Colonic mucosa (tissue), 4 donors: Measurements from ENCODE around the gene S1PR5. TPM values are rescaled to one million over a fixed set of nuclear protein-coding genes. Genes with fewer than 3 reads are reported as not detected.

ENCODE experiments used
- DNase-seq: peaks from one replicate; pipeline ENCODE4 v3.0.0-alpha.2; 2020
- H3K27ac ChIP-seq: fragments of 200-600 bp; one replicate; pipeline ENCODE4 v1.8.0; 2021
- H3K27me3 ChIP-seq: fragments of 200-600 bp; one replicate; pipeline ENCODE4 v1.8.0; 2021
- H3K36me3 ChIP-seq: fragments of 200-600 bp; one replicate; pipeline ENCODE4 v1.8.0; 2021
- H3K4me1 ChIP-seq: fragments of 200-600 bp; one replicate; pipeline ENCODE4 v1.8.0; 2021; ENCODE audit warnings: mild to moderate bottlenecking
- H3K4me3 ChIP-seq: fragments of 200-600 bp; one replicate; pipeline ENCODE4 v1.8.0; 2021
- H3K9ac ChIP-seq, 2 donors: one replicate each; pipeline ENCODE4 v1.7.0; 2013; ENCODE audit warnings: control low read depth in 2 of 2, low read depth in 2 of 2, low read length in 2 of 2
- H3K9me3 ChIP-seq: fragments of 200-600 bp; one replicate; pipeline ENCODE4 v1.8.0; 2021
- intact Hi-C: fragments of 100-400 bp; cut with DNase I; formaldehyde crosslinking; loops from one replicate; pipeline ENCODE4 v1.14.1; 2022
- total RNA-seq, 2 donors: library from RNA; stranded (reverse); fragmentation: NEBNext Ultra II Directional in 1 of 2; extraction: Animal tissue kit (Norgen Biotek cat#: 25700) in 1 of 2; gene quantifications; one replicate each; pipeline ENCODE4 v1.2.1, GENCODE V29; 2021
- TF ChIP-seq, protein P1 (sequence below): fragments of 200-600 bp; IDR thresholded peaks from one replicate; pipeline ENCODE4 v1.8.0; 2022; ENCODE audit warnings: antibody characterized with exemption, mild to moderate bottlenecking
- donor health status: healthy.
- donor health status: DM: no; HTN: no; CAD: no.
- donor health status: DM: no; HTN: no; CAD: no.

The S1PR5 gene
- total RNA-seq, 2 donors from 2014 or later = not detected

DNA sequence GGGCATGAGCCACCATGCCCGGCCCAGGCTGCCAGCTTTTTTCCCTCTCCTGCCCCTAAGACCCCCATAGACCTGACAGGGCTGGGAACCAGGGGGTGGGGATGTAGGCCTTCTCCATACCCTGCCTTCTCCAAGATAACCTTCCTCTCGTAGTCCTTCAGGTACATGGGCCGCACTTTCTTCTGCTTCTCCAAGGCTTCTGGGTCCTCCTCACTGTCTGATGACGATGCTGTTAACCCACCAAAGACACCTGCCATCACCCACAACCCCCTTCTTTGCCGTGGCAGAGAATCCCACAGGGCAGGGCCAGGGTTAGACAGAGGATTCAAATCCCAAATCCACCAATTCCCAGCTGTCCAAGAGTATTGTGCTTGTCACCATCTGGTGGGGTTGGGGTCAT is 45.4 kb upstream of the S1PR5 start:
- Histone ChIP-seq H3K27me3 (no peaks in the 10 kb centered on the region), H3K9me3 (no peaks in the 10 kb centered on the region), H3K27ac (no peak overlapping the region), H3K9ac (no peak overlapping the region), H3K36me3 (peaks cover 5% of the 10 kb centered on the region), H3K4me1 (peaks cover 7% of the 10 kb centered on the region), H3K4me3 (no peak overlapping the region)
- TF ChIP-seq, protein P1, sequence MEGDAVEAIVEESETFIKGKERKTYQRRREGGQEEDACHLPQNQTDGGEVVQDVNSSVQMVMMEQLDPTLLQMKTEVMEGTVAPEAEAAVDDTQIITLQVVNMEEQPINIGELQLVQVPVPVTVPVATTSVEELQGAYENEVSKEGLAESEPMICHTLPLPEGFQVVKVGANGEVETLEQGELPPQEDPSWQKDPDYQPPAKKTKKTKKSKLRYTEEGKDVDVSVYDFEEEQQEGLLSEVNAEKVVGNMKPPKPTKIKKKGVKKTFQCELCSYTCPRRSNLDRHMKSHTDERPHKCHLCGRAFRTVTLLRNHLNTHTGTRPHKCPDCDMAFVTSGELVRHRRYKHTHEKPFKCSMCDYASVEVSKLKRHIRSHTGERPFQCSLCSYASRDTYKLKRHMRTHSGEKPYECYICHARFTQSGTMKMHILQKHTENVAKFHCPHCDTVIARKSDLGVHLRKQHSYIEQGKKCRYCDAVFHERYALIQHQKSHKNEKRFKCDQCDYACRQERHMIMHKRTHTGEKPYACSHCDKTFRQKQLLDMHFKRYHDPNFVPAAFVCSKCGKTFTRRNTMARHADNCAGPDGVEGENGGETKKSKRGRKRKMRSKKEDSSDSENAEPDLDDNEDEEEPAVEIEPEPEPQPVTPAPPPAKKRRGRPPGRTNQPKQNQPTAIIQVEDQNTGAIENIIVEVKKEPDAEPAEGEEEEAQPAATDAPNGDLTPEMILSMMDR = no peak
- DNase-seq = no peak
- intact Hi-C loops = no loop called here

DNA sequence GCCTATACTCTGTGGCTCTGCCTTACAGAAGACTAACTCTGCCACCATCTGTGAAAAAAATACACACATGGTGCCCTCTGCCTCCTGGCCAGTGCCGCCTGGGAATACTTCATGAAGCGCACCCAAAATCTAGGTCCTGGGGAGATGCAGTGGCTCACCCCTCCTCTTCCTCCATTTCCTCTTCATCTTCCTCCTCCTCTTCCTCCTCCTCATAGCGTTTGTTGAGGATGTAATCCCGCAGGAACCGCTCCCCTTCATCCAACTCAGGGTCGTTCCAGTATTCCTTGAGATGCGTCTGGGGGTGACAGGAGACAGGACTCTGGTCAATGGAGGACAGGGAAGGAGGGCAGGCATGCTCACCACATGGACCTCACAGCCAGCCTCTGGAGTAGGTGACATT is 42.9 kb upstream of the S1PR5 start:
- peaks cover 5% of the 10 kb centered on the region for H3K36me3 ChIP-seq
- no peak overlapping the region for H3K9ac ChIP-seq
- TF ChIP-seq, protein P1 = no peak
- intact Hi-C loops = no loop called here
- DNase-seq = no peak
- no peak overlapping the region for H3K4me3 ChIP-seq
- H3K9me3 ChIP-seq = no peaks in the 10 kb centered on the region
- H3K4me1 ChIP-seq = no peaks in the 10 kb centered on the region
- H3K27ac ChIP-seq = no peak overlapping the region
- H3K27me3 ChIP-seq = no peaks in the 10 kb centered on the region

DNA sequence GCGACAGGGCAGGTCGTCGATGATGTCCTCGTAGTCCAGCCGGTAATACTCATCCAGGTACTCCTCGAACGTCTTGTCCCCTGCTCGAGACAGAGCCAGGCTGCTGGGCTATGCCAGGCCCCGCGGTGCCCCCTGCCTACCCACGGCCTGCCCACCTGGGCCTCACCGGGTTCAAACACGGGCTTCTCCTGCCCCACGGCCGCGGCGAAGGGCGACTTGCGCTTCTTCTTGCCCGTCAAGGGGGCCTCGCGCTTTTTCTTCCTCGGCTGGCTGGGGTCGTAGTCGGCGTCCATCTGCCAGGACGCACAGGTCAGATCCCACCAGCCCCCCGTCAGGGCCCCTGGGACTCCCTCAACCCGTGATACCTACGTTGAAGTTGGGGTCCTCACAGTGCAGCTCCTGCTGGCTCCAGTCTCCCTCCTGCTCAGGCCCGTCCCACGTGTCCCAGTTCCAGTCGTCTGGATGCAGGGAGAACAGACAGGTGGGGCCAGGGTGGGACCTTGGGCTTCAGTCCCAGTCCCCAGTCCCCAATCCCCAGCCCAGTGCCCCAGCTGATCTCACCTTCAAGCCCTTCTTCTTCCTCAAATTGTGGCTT is 40.5 kb upstream of the S1PR5 start:
- Histone ChIP-seq H3K4me1 (peaks cover 2% of the 10 kb centered on the region), H3K27me3 (no peaks in the 10 kb centered on the region)
- DNase-seq = no peak

DNA sequence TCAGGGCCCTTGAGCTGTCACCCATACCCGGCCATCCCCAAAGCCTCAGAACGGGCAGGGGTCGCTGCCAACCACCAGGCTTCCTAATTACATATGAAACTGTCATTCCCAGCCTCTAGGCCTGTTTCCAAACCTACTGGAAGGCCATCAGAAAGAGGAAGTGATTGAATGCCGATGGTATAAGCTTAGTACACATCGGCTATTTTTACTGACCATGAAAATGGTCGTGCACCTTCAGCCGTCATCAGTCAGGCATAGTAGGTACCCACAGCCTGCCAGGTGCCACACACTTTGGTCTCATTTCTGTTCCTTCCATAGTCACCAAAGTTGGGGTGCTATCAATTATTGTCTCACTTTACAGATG is 38.3 kb upstream of the S1PR5 start:
- no peak overlapping the region for H3K27ac ChIP-seq
- no peak overlapping the region for H3K9ac ChIP-seq
- intact Hi-C loops = no loop called here
- no peaks in the 10 kb centered on the region for H3K9me3 ChIP-seq
- peaks cover 5% of the 10 kb centered on the region for H3K36me3 ChIP-seq
- peaks cover 5% of the 10 kb centered on the region for H3K4me1 ChIP-seq
- no peak for DNase-seq
- H3K4me3 ChIP-seq = no peak overlapping the region
- no peaks in the 10 kb centered on the region for H3K27me3 ChIP-seq
- TF ChIP-seq, protein P1 = no peak

More for the DNA sequence above, 40.5 kb upstream of the S1PR5 start:
- no peaks in the 10 kb centered on the region for H3K9me3 ChIP-seq
- no peak overlapping the region for H3K9ac ChIP-seq
- H3K4me3 ChIP-seq = no peak overlapping the region
- H3K27ac ChIP-seq = no peak overlapping the region
- intact Hi-C loops = no loop called here
- TF ChIP-seq, protein P1 = no peak
- H3K36me3 ChIP-seq = peaks cover 5% of the 10 kb centered on the region

DNA sequence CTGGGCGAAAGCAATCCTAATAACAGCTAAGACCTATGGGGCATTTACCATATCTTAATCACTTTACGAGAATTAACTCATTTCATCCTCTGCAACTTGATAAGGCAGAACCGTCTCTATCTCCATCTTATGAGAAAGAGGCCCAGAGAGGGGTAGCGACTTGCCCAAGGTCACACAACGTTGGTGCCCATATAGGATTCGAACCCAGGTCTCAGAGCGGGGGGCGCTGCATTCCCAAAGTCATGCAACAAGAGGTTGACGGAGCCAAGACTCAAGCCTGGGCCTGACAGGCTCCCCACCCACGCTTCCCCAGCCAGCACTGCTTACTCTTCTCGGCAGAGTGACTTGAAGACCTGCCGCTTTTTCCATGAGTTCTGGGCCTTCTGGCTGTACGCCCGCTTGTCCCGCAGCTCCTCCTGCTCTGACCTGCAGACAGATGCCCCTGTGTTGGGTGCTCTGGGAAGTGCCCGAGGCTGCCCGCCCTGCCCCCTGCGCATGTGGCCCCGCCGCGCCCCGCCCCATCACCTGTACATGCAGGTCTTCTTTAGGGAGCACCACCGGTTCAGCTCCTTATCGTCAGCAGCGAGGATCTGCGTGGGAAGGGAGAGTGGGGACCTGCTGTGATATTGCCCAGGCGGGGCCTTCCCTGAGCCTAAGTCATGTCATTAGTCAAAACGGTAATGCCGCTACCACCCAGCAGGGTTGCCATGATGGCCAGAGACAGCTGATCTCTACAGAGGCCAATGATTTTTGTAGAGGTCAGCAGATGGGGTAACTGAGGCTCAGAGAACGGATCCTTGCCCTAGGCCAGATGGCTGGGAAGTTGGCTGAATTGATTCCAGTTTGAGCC is 37.7 kb upstream of the S1PR5 start:
- H3K4me3 ChIP-seq = no peak overlapping the region
- H3K27me3 ChIP-seq = no peaks in the 10 kb centered on the region
- H3K9ac ChIP-seq = no peak overlapping the region
- no peak overlapping the region for H3K27ac ChIP-seq
- no peaks in the 10 kb centered on the region for H3K9me3 ChIP-seq
- peaks cover 5% of the 10 kb centered on the region for H3K4me1 ChIP-seq
- intact Hi-C loops = no loop called here
- TF ChIP-seq, protein P1 = no peak
- DNase-seq = no peak
- peaks cover 8% of the 10 kb centered on the region for H3K36me3 ChIP-seq
